ENCODE results near the gene CD6.
A peak's percentile ranks its signal among the peaks of the same experiment; 100 is the strongest.

Gene CD6

GRCh38 chr11:60994541-60995080 is 23.1 kb downstream of the CD6 start:
- H2BK120ac ChIP-seq (ENCODE audit: low read depth, low read length) = no peak overlapping the region
- no peak overlapping the region for H2AK5ac ChIP-seq (ENCODE audit: low read depth, low read length)
- no peak overlapping the region for H2AFZ ChIP-seq (ENCODE audit: low read length)
- H3K36me3 ChIP-seq (replicated peaks in 1 of 2; ENCODE audit: control insufficient read depth in 2 of 2, insufficient read depth in 2 of 2, low read length in 2 of 2) = no peaks in the 10 kb centered on the region
- H3K79me1 ChIP-seq (ENCODE audit: low read depth, low read length) = no peaks in the 10 kb centered on the region
- no peak overlapping the region for H3K27ac ChIP-seq (replicated peaks; ENCODE audit: low read length)
- H3K23ac ChIP-seq (ENCODE audit: low read depth, low read length, poor library complexity) = no peak overlapping the region
- no peak overlapping the region for H3K14ac ChIP-seq (ENCODE audit: low read length)
- H3K4me2 ChIP-seq (ENCODE audit: insufficient read depth, low read length, poor library complexity, severe bottlenecking) = no peak overlapping the region
- H2BK5ac ChIP-seq (ENCODE audit: low read length) = no peak overlapping the region
- H4K91ac ChIP-seq (ENCODE audit: low read depth, low read length, poor library complexity) = no peak overlapping the region
- no CpG with 5 or more reads among the region's 7 CpGs for WGBS, 2 donors (ENCODE audit: extremely low coverage in 2 of 2, insufficient read length in 2 of 2, insufficient replicate concordance in 1 of 2)
- H3K4me1 ChIP-seq (ENCODE audit: control insufficient read depth in 2 of 2, insufficient read depth in 1 of 2, low read depth in 1 of 2, low read length in 2 of 2) = peaks cover 0 to 3% of the 10 kb centered on the region in 2 donors
- H2BK15ac ChIP-seq (ENCODE audit: low read length) = no peak overlapping the region
- H3K18ac ChIP-seq (ENCODE audit: low read length) = no peak overlapping the region
- DNase-seq (ENCODE audit: low spot score) = no peak
- no peak overlapping the region for H2BK12ac ChIP-seq (ENCODE audit: low read length)
- no peak overlapping the region for H3K9ac ChIP-seq (ENCODE audit: low read depth, low read length, poor library complexity)
- H3K4ac ChIP-seq (ENCODE audit: low read length) = no peak overlapping the region
- no peak overlapping the region for H4K8ac ChIP-seq (ENCODE audit: low read depth, low read length)
- H3K27me3 ChIP-seq (ENCODE audit: control insufficient read depth in 3 of 3, insufficient read depth in 3 of 3, low read depth in 1 of 3, low read length in 3 of 3) = peaks cover 0 to 34% (median 0%) of the 10 kb centered on the region in 3 experiments
- H3K4me3 ChIP-seq (ENCODE audit: low read length in 2 of 2) = no peak overlapping the region
- H3K9me3 ChIP-seq (replicated peaks in 1 of 2; ENCODE audit: control insufficient read depth in 2 of 2, insufficient read depth in 1 of 2, low read depth in 1 of 2, low read length in 2 of 2) = no peaks in the 10 kb centered on the region

GRCh38 chr11:60995798-60996197 is 24.3 kb downstream of the CD6 start:
- Histone ChIP-seq H2AFZ (ENCODE audit: low read length) (no peak overlapping the region), H3K36me3 (replicated peaks in 1 of 2; ENCODE audit: control insufficient read depth in 2 of 2, insufficient read depth in 2 of 2, low read length in 2 of 2) (no peaks in the 10 kb centered on the region), H3K27me3 (ENCODE audit: control insufficient read depth in 3 of 3, insufficient read depth in 3 of 3, low read depth in 1 of 3, low read length in 3 of 3) (peaks cover 0 to 43% (median 0%) of the 10 kb centered on the region in 3 experiments), H3K14ac (ENCODE audit: low read length) (no peak overlapping the region), H3K9me3 (replicated peaks in 1 of 2; ENCODE audit: control insufficient read depth in 2 of 2, insufficient read depth in 1 of 2, low read depth in 1 of 2, low read length in 2 of 2) (no peaks in the 10 kb centered on the region), H3K23ac (ENCODE audit: low read depth, low read length, poor library complexity) (no peak overlapping the region), H3K4me1 (ENCODE audit: control insufficient read depth in 2 of 2, insufficient read depth in 1 of 2, low read depth in 1 of 2, low read length in 2 of 2) (peaks cover 0 to 3% of the 10 kb centered on the region in 2 donors), H3K27ac (replicated peaks; ENCODE audit: low read length) (no peak overlapping the region), H2BK120ac (ENCODE audit: low read depth, low read length) (no peak overlapping the region), H2BK5ac (ENCODE audit: low read length) (no peak overlapping the region), H3K4me3 (ENCODE audit: low read length in 2 of 2) (no peak overlapping the region), H2BK15ac (ENCODE audit: low read length) (no peak overlapping the region), H3K4me2 (ENCODE audit: insufficient read depth, low read length, poor library complexity, severe bottlenecking) (no peak overlapping the region), H2AK5ac (ENCODE audit: low read depth, low read length) (no peak overlapping the region), H3K9ac (ENCODE audit: low read depth, low read length, poor library complexity) (no peak overlapping the region), H3K79me1 (ENCODE audit: low read depth, low read length) (no peaks in the 10 kb centered on the region), H2BK12ac (ENCODE audit: low read length) (no peak overlapping the region), H4K91ac (ENCODE audit: low read depth, low read length, poor library complexity) (no peak overlapping the region), H3K18ac (ENCODE audit: low read length) (no peak overlapping the region), H4K8ac (ENCODE audit: low read depth, low read length) (no peak overlapping the region), H3K4ac (ENCODE audit: low read length) (no peak overlapping the region)
- no CpG with 5 or more reads among the region's 7 CpGs for WGBS, 2 donors (ENCODE audit: extremely low coverage in 2 of 2, insufficient read length in 2 of 2, insufficient replicate concordance in 1 of 2)
- DNase-seq (ENCODE audit: low spot score) = no peak

GRCh38 chr11:60996381-60997138 is 25.1 kb downstream of the CD6 start:
- Histone ChIP-seq H2AFZ (ENCODE audit: low read length) (no peak overlapping the region), H3K18ac (ENCODE audit: low read length) (peak overlapping the region; percentile 77), H3K23ac (ENCODE audit: low read depth, low read length, poor library complexity) (no peak overlapping the region), H2AK5ac (ENCODE audit: low read depth, low read length) (peak overlapping the region; percentile 66), H4K8ac (ENCODE audit: low read depth, low read length) (no peak overlapping the region), H2BK12ac (ENCODE audit: low read length) (no peak overlapping the region), H3K4me3 (ENCODE audit: low read length in 2 of 2) (no peak overlapping the region), H3K4me1 (ENCODE audit: control insufficient read depth in 2 of 2, insufficient read depth in 1 of 2, low read depth in 1 of 2, low read length in 2 of 2) (peaks cover 0 to 3% of the 10 kb centered on the region in 2 donors), H2BK5ac (ENCODE audit: low read length) (peak overlapping the region; percentile 6), H3K14ac (ENCODE audit: low read length) (no peak overlapping the region), H3K36me3 (replicated peaks in 1 of 2; ENCODE audit: control insufficient read depth in 2 of 2, insufficient read depth in 2 of 2, low read length in 2 of 2) (no peaks in the 10 kb centered on the region), H3K4ac (ENCODE audit: low read length) (no peak overlapping the region), H3K4me2 (ENCODE audit: insufficient read depth, low read length, poor library complexity, severe bottlenecking) (no peak overlapping the region), H4K91ac (ENCODE audit: low read depth, low read length, poor library complexity) (no peak overlapping the region), H2BK120ac (ENCODE audit: low read depth, low read length) (no peak overlapping the region), H3K27ac (replicated peaks; ENCODE audit: low read length) (no peak overlapping the region), H3K27me3 (ENCODE audit: control insufficient read depth in 3 of 3, insufficient read depth in 3 of 3, low read depth in 1 of 3, low read length in 3 of 3) (peaks cover 0 to 44% (median 0%) of the 10 kb centered on the region in 3 experiments), H2BK15ac (ENCODE audit: low read length) (peak overlapping the region; percentile 10), H3K9ac (ENCODE audit: low read depth, low read length, poor library complexity) (no peak overlapping the region), H3K9me3 (replicated peaks in 1 of 2; ENCODE audit: control insufficient read depth in 2 of 2, insufficient read depth in 1 of 2, low read depth in 1 of 2, low read length in 2 of 2) (no peaks in the 10 kb centered on the region), H3K79me1 (ENCODE audit: low read depth, low read length) (no peaks in the 10 kb centered on the region)
- no peak for DNase-seq (ENCODE audit: low spot score)
- no CpG with 5 or more reads among the region's 13 CpGs for WGBS, 2 donors (ENCODE audit: extremely low coverage in 2 of 2, insufficient read length in 2 of 2, insufficient replicate concordance in 1 of 2)

- H3K23ac ChIP-seq (ENCODE audit: low read depth, low read length, poor library complexity) = no peak overlapping the region
- H3K9me3 ChIP-seq (replicated peaks in 1 of 2; ENCODE audit: control insufficient read depth in 2 of 2, insufficient read depth in 1 of 2, low read depth in 1 of 2, low read length in 2 of 2) = no peaks in the 10 kb centered on the region
- no peaks in the 10 kb centered on the region for H3K79me1 ChIP-seq (ENCODE audit: low read depth, low read length)
- no peaks in the 10 kb centered on the region for H3K36me3 ChIP-seq (replicated peaks in 1 of 2; ENCODE audit: control insufficient read depth in 2 of 2, insufficient read depth in 2 of 2, low read length in 2 of 2)
- no peak overlapping the region for H3K9ac ChIP-seq (ENCODE audit: low read depth, low read length, poor library complexity)
- H3K18ac ChIP-seq (ENCODE audit: low read length) = no peak overlapping the region
- no peak overlapping the region for H3K4me2 ChIP-seq (ENCODE audit: insufficient read depth, low read length, poor library complexity, severe bottlenecking)
- H3K4me1 ChIP-seq (ENCODE audit: control insufficient read depth in 2 of 2, insufficient read depth in 1 of 2, low read depth in 1 of 2, low read length in 2 of 2) = peaks cover 6 to 7% of the 10 kb centered on the region in 2 donors
- no peak overlapping the region for H2AFZ ChIP-seq (ENCODE audit: low read length)
- no CpG with 5 or more reads among the region's 11 CpGs for WGBS, 2 donors (ENCODE audit: extremely low coverage in 2 of 2, insufficient read length in 2 of 2, insufficient replicate concordance in 1 of 2)
- DNase-seq (ENCODE audit: low spot score) = no peak
- H3K14ac ChIP-seq (ENCODE audit: low read length) = no peak overlapping the region
- no peak overlapping the region for H4K8ac ChIP-seq (ENCODE audit: low read depth, low read length)
- H2BK5ac ChIP-seq (ENCODE audit: low read length) = no peak overlapping the region
- no peak overlapping the region for H2BK120ac ChIP-seq (ENCODE audit: low read depth, low read length)
- H2BK15ac ChIP-seq (ENCODE audit: low read length) = no peak overlapping the region
- H3K4me3 ChIP-seq (ENCODE audit: low read length in 2 of 2) = no peak overlapping the region
- no peak overlapping the region for H2AK5ac ChIP-seq (ENCODE audit: low read depth, low read length)
- no peak overlapping the region for H3K27ac ChIP-seq (replicated peaks; ENCODE audit: low read length)
- no peak overlapping the region for H4K91ac ChIP-seq (ENCODE audit: low read depth, low read length, poor library complexity)
- H2BK12ac ChIP-seq (ENCODE audit: low read length) = no peak overlapping the region
- peaks cover 0 to 36% (median 0%) of the 10 kb centered on the region in 3 experiments for H3K27me3 ChIP-seq (ENCODE audit: control insufficient read depth in 3 of 3, insufficient read depth in 3 of 3, low read depth in 1 of 3, low read length in 3 of 3)
- no peak overlapping the region for H3K4ac ChIP-seq (ENCODE audit: low read length)
Observed at GRCh38 chr11:61000426-61000825, 28.9 kb downstream of the CD6 start.

Measured in neuronal stem cell (in vitro differentiated cells).